Measurements from ENCODE around the gene APOC3.
"Not testable (repeated sequence)": the region's sequence is repeated elsewhere in the genome, so short reads cannot be mapped to it uniquely, and the experiment has no call there.

APOC3 gene

GRCh38 chr11:116792869-116793771, 36.6 kb upstream of the APOC3 start:
- peaks cover 5% of the 10 kb centered on the region for H3K36me3 Mint-ChIP-seq (ENCODE audit: low read depth)
- H3K9me3 Mint-ChIP-seq, result no peaks in the 10 kb centered on the region
- H3K4me3 Mint-ChIP-seq, result no peak overlapping the region
- H3K27ac Mint-ChIP-seq, result no peak overlapping the region
- H3K27me3 Mint-ChIP-seq, result peaks cover 15% of the 10 kb centered on the region
- H3K4me1 Mint-ChIP-seq (ENCODE audit: low read depth), result peaks cover 26% of the 10 kb centered on the region
- intact Hi-C loops (cut with micrococcal nuclease), result loop anchor here (5.0 kb wide), 1 partner anchor 44 kb away; the partner anchor contains the start of gene APOA1

GRCh38 chr11:116793772-116794097, 36.0 kb upstream of the APOC3 start:
- Mint-ChIP-seq H3K27ac (no peak overlapping the region), H3K9me3 (no peaks in the 10 kb centered on the region), H3K36me3 (ENCODE audit: low read depth) (no peaks in the 10 kb centered on the region), H3K4me3 (no peak overlapping the region), H3K4me1 (ENCODE audit: low read depth) (peaks cover 20% of the 10 kb centered on the region), H3K27me3 (peaks cover 17% of the 10 kb centered on the region)
- intact Hi-C loops (cut with micrococcal nuclease), result loop anchor here (5.0 kb wide), 1 partner anchor 44 kb away; the partner anchor contains the start of gene APOA1

- intact Hi-C loops (cut with micrococcal nuclease), result loop anchor here (5.0 kb wide), 1 partner anchor 42 kb away; the partner anchor contains the start of gene APOA1
- H3K27ac Mint-ChIP-seq, result no peak overlapping the region
- no peaks in the 10 kb centered on the region for H3K36me3 Mint-ChIP-seq (ENCODE audit: low read depth)
- H3K9me3 Mint-ChIP-seq, result no peaks in the 10 kb centered on the region
- H3K4me1 Mint-ChIP-seq (ENCODE audit: low read depth), result peaks cover 16% of the 10 kb centered on the region
- H3K27me3 Mint-ChIP-seq, result peaks cover 18% of the 10 kb centered on the region
- no peak overlapping the region for H3K4me3 Mint-ChIP-seq
Measured at GRCh38 chr11:116794851-116795250, 34.9 kb upstream of the APOC3 start.

- Mint-ChIP-seq H3K27ac (no peak overlapping the region), H3K27me3 (peaks cover 10% of the 10 kb centered on the region), H3K9me3 (no peaks in the 10 kb centered on the region), H3K36me3 (ENCODE audit: low read depth) (no peaks in the 10 kb centered on the region), H3K4me1 (ENCODE audit: low read depth) (peaks cover 6% of the 10 kb centered on the region), H3K4me3 (no peak overlapping the region)
- intact Hi-C loops (cut with micrococcal nuclease), result no loop called here
Measured at GRCh38 chr11:116796548-116796947, 33.2 kb upstream of the APOC3 start.

GRCh38 chr11:116797816-116798215, 31.9 kb upstream of the APOC3 start:
- Mint-ChIP-seq H3K4me3 (no peak overlapping the region), H3K9me3 (no peaks in the 10 kb centered on the region), H3K36me3 (ENCODE audit: low read depth) (no peaks in the 10 kb centered on the region), H3K27me3 (peaks cover 11% of the 10 kb centered on the region), H3K27ac (no peak overlapping the region), H3K4me1 (ENCODE audit: low read depth) (peaks cover 4% of the 10 kb centered on the region)
- intact Hi-C loops (cut with micrococcal nuclease), result no loop called here

GRCh38 chr11:116798368-116798767, 31.3 kb upstream of the APOC3 start:
- H3K9me3 Mint-ChIP-seq, result no peaks in the 10 kb centered on the region
- intact Hi-C loops (cut with micrococcal nuclease), result no loop called here

GRCh38 chr11:116800610-116801009, 29.1 kb upstream of the APOC3 start:
- H3K4me3 Mint-ChIP-seq, result no peak overlapping the region
- H3K27me3 Mint-ChIP-seq, result peaks cover 10% of the 10 kb centered on the region
- no peak overlapping the region for H3K27ac Mint-ChIP-seq
- no peaks in the 10 kb centered on the region for H3K9me3 Mint-ChIP-seq
- H3K4me1 Mint-ChIP-seq (ENCODE audit: low read depth), result no peaks in the 10 kb centered on the region
- no peaks in the 10 kb centered on the region for H3K36me3 Mint-ChIP-seq (ENCODE audit: low read depth)
- intact Hi-C loops (cut with micrococcal nuclease), result no loop called here

More at GRCh38 chr11:116798368-116798767, 31.3 kb upstream of the APOC3 start:
- H3K4me3 Mint-ChIP-seq, result no peak overlapping the region
- peaks cover 12% of the 10 kb centered on the region for H3K27me3 Mint-ChIP-seq
- no peaks in the 10 kb centered on the region for H3K36me3 Mint-ChIP-seq (ENCODE audit: low read depth)
- H3K27ac Mint-ChIP-seq, result no peak overlapping the region
- H3K4me1 Mint-ChIP-seq (ENCODE audit: low read depth), result no peaks in the 10 kb centered on the region

DNA sequence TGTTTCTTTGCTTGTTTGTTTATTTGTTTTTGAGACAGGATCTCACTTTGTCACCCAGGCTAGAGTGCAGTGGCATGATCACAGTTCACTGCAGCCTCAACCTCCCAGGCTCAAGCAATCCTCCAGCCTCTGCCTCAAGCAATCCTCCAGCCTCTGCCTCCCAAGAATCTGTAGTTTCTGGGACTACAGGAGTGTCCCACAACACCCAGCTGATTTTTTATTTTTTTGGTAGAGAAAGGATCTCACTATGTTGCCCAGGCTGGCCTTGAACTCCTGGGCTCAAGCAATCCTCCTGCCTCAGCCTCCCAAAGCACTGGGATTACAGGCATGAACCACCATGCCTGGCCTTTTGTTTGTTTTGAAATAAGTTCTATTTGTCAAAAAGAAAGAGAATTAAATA, 28.0 kb upstream of the APOC3 start:
- H3K4me1 Mint-ChIP-seq (ENCODE audit: low read depth); H3K9me3 Mint-ChIP-seq; H3K27me3 Mint-ChIP-seq; intact Hi-C loops (cut with micrococcal nuclease); H3K4me3 Mint-ChIP-seq; H3K27ac Mint-ChIP-seq; H3K36me3 Mint-ChIP-seq (ENCODE audit: low read depth): not testable (repeated sequence)

- no peak overlapping the region for H3K27ac Mint-ChIP-seq
- no peaks in the 10 kb centered on the region for H3K9me3 Mint-ChIP-seq
- H3K4me1 Mint-ChIP-seq (ENCODE audit: low read depth), result no peaks in the 10 kb centered on the region
- H3K36me3 Mint-ChIP-seq (ENCODE audit: low read depth), result no peaks in the 10 kb centered on the region
- peaks cover 7% of the 10 kb centered on the region for H3K27me3 Mint-ChIP-seq
- no peak overlapping the region for H3K4me3 Mint-ChIP-seq
- intact Hi-C loops (cut with micrococcal nuclease), result no loop called here
Measured at GRCh38 chr11:116804001-116804400, 25.7 kb upstream of the APOC3 start.

DNA sequence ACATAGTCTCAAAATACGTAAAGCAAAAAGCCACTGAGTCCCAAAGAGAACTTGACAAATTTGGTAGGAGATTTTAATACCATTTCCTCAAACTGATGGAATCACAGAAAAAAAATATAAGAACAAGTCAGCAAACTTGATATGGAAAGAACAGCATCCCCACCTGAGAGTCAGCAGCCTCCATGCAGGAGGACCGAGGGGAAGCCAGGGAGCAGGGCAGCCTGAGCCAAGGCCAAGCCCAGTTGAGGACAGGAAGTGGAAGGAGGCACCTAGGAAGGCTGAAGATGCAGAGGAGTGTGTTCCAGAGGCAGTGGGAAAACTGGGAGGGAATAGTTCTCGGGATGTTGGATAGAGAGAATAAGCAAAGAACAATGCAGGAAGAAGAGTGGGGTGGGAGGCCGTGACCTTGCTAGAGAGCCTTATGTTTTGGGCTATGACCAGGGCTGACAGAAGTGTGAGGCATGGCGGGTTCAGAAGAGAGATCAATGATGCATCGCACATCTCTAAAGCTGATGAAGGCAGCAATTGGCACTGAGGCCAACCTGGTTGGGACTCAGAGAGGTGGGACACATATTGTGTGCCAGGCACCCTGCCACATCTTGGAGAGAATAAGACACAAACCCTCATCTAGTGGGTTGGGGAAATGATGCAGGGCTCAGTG, 22.0 kb upstream of the APOC3 start:
- Mint-ChIP-seq H3K36me3 (ENCODE audit: low read depth) (no peaks in the 10 kb centered on the region), H3K27ac (no peak overlapping the region), H3K4me1 (ENCODE audit: low read depth) (no peaks in the 10 kb centered on the region), H3K4me3 (no peak overlapping the region), H3K27me3 (peaks cover 1% of the 10 kb centered on the region), H3K9me3 (no peaks in the 10 kb centered on the region)
- intact Hi-C loops (cut with micrococcal nuclease), result no loop called here

- Mint-ChIP-seq H3K36me3 (ENCODE audit: low read depth) (no peaks in the 10 kb centered on the region), H3K4me1 (ENCODE audit: low read depth) (no peaks in the 10 kb centered on the region), H3K9me3 (no peaks in the 10 kb centered on the region), H3K27ac (no peak overlapping the region), H3K27me3 (no peaks in the 10 kb centered on the region), H3K4me3 (no peak overlapping the region)
- intact Hi-C loops (cut with micrococcal nuclease), result no loop called here
Measured at GRCh38 chr11:116808262-116809175, 21.2 kb upstream of the APOC3 start.

DNA sequence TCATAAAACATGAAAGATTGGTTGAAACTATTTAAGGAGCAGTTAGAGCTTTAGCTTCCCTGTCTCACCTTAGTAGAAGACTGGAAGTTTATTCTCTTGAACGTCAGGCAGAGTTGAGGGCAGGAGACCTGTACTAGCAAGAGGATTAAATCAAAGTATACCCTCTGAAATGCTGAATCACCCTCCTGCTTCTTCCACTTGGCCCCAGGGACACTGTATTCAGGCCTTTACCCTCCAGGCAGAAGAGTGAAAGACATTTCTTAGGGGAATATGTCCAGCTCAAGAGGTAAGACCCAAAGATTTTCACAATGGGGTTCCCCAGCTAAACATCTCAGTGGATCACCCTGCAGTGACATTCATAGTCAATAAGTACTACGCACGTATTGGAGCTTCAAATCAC, 18.5 kb upstream of the APOC3 start:
- Mint-ChIP-seq H3K4me3 (no peak overlapping the region), H3K27ac (no peak overlapping the region)
- intact Hi-C loops (cut with micrococcal nuclease), result no loop called here

GRCh38 chr11:116812109-116812508, 17.6 kb upstream of the APOC3 start:
- H3K36me3 Mint-ChIP-seq (ENCODE audit: low read depth), result no peaks in the 10 kb centered on the region
- H3K4me1 Mint-ChIP-seq (ENCODE audit: low read depth), result peaks cover 6% of the 10 kb centered on the region
- H3K4me3 Mint-ChIP-seq, result no peak overlapping the region
- H3K9me3 Mint-ChIP-seq, result no peaks in the 10 kb centered on the region
- intact Hi-C loops (cut with micrococcal nuclease), result no loop called here
- H3K27ac Mint-ChIP-seq, result no peak overlapping the region
- H3K27me3 Mint-ChIP-seq, result no peaks in the 10 kb centered on the region

More for the DNA sequence above, 18.5 kb upstream of the APOC3 start:
- Mint-ChIP-seq H3K36me3 (ENCODE audit: low read depth) (no peaks in the 10 kb centered on the region), H3K4me1 (ENCODE audit: low read depth) (peaks cover 6% of the 10 kb centered on the region), H3K9me3 (no peaks in the 10 kb centered on the region), H3K27me3 (no peaks in the 10 kb centered on the region)

GRCh38 chr11:116813170-116813569, 16.5 kb upstream of the APOC3 start:
- peaks cover 6% of the 10 kb centered on the region for H3K4me1 Mint-ChIP-seq (ENCODE audit: low read depth)
- no peak overlapping the region for H3K27ac Mint-ChIP-seq
- no peaks in the 10 kb centered on the region for H3K36me3 Mint-ChIP-seq (ENCODE audit: low read depth)
- no peak overlapping the region for H3K4me3 Mint-ChIP-seq
- intact Hi-C loops (cut with micrococcal nuclease), result no loop called here
- H3K27me3 Mint-ChIP-seq, result no peaks in the 10 kb centered on the region
- no peaks in the 10 kb centered on the region for H3K9me3 Mint-ChIP-seq
